Liver (tissue), 9 donors: ENCODE data around the gene CRABP2. TPM values are rescaled to one million over a fixed set of nuclear protein-coding genes. Genes with fewer than 3 reads are reported as not detected.

Experiments
- DNase-seq: peaks from one replicate; pipeline ENCODE4 v3.0.0-alpha.2; 2017; ENCODE audit warnings: low spot score
- H3K27ac ChIP-seq, 2 donors: one replicate each; pipeline ENCODE4 v1.7.0; 2013; ENCODE audit warnings: inconsistent platforms in 2 of 2, low read length in 2 of 2, control low read depth in 1 of 2, low read depth in 1 of 2, mild to moderate bottlenecking in 1 of 2
- H3K27me3 ChIP-seq, 4 donors: one replicate each; pipeline versions ENCODE4 v1.6.1 to v1.7.0; 2013; ENCODE audit warnings: low read length in 3 of 4, inconsistent platforms in 1 of 4, mild to moderate bottlenecking in 1 of 4, moderate library complexity in 1 of 4; ENCODE audit not compliant: control insufficient read depth in 4 of 4, insufficient read depth in 4 of 4
- H3K36me3 ChIP-seq, 4 donors: one replicate each; pipeline versions ENCODE4 v1.6.1 to v1.7.0; 2013; ENCODE audit warnings: low read length in 3 of 4, mild to moderate bottlenecking in 3 of 4, low read depth in 1 of 4, moderate library complexity in 1 of 4; ENCODE audit not compliant: control insufficient read depth in 4 of 4, insufficient read depth in 3 of 4
- H3K4me1 ChIP-seq, 4 donors: one replicate each; pipeline versions ENCODE4 v1.6.1 to v1.7.0; 2013; ENCODE audit warnings: low read length in 3 of 4, mild to moderate bottlenecking in 3 of 4, moderate library complexity in 1 of 4; ENCODE audit not compliant: control insufficient read depth in 4 of 4, insufficient read depth in 4 of 4
- H3K4me3 ChIP-seq, 3 donors: one replicate each; pipeline versions ENCODE4 v1.6.1 to v1.7.0; 2013; ENCODE audit warnings: low read length in 3 of 3, control low read depth in 1 of 3, low read depth in 1 of 3, mild to moderate bottlenecking in 1 of 3
- H3K9ac ChIP-seq, 2 donors: one replicate each; pipeline ENCODE4 v1.7.0; 2013; ENCODE audit warnings: low read length in 2 of 2, mild to moderate bottlenecking in 2 of 2, moderate library complexity in 2 of 2, control low read depth in 1 of 2, low read depth in 1 of 2
- H3K9me3 ChIP-seq, 4 donors: one replicate each; pipeline versions ENCODE4 v1.6.1 to v1.7.0; 2013; ENCODE audit warnings: low read length in 3 of 4; ENCODE audit not compliant: control insufficient read depth in 4 of 4
- CTCF ChIP-seq: fragments of 150-350 bp; IDR thresholded peaks from 2 replicates; pipeline ENCODE4 v1.5.1; 2017; ENCODE audit warnings: improper control_type of control experiment, low read depth, low read length; ENCODE audit not compliant: missing input control
- EGR1 ChIP-seq, 2 donors: IDR thresholded peaks; 2 replicates each; pipeline ENCODE4 v1.6.1; 2016 to 2018; ENCODE audit warnings: antibody characterized with exemption in 2 of 2, low read depth in 2 of 2
- FOXA1 ChIP-seq: IDR thresholded peaks from 2 replicates; pipeline ENCODE4 v1.6.1; 2016; ENCODE audit warnings: antibody characterized with exemption
- FOXA2 ChIP-seq: IDR thresholded peaks from 2 replicates; pipeline ENCODE4 v1.6.1; 2016; ENCODE audit warnings: antibody characterized with exemption
- GABPA ChIP-seq, 2 donors: IDR thresholded peaks in 1 of 2; conservative IDR thresholded peaks in 1 of 2; 2 replicates each; pipeline ENCODE4 v1.6.1; 2016; ENCODE audit warnings: antibody characterized with exemption in 2 of 2, mild to moderate bottlenecking in 1 of 2, moderate library complexity in 1 of 2
- HNF4A ChIP-seq, 2 donors: conservative IDR thresholded peaks; 2 replicates each; pipeline ENCODE4 v1.6.1; 2016; ENCODE audit warnings: antibody characterized with exemption in 2 of 2, mild to moderate bottlenecking in 2 of 2
- HNF4G ChIP-seq: IDR thresholded peaks from 2 replicates; pipeline ENCODE4 v1.6.1; 2016; ENCODE audit warnings: antibody characterized with exemption
- JUND ChIP-seq, 2 donors: IDR thresholded peaks; 2 replicates each; pipeline ENCODE4 v1.6.1; 2016; ENCODE audit warnings: antibody characterized with exemption in 2 of 2
- MAX ChIP-seq: IDR thresholded peaks from 2 replicates; pipeline ENCODE4 v1.6.1; 2016; ENCODE audit warnings: antibody characterized with exemption
- NR2F2 ChIP-seq: IDR thresholded peaks from 2 replicates; pipeline ENCODE4 v1.6.1; 2016; ENCODE audit warnings: antibody characterized with exemption
- RAD21 ChIP-seq, 2 donors: IDR thresholded peaks; 2 replicates each; pipeline ENCODE4 v1.6.1; 2016; ENCODE audit warnings: antibody characterized with exemption in 2 of 2, mild to moderate bottlenecking in 2 of 2
- REST ChIP-seq: IDR thresholded peaks from 2 replicates; pipeline ENCODE4 v1.6.1; 2016; ENCODE audit warnings: antibody characterized with exemption, mild to moderate bottlenecking
- RXRA ChIP-seq, 2 donors: IDR thresholded peaks; 2 replicates each; pipeline ENCODE4 v1.6.1; 2017 to 2018; ENCODE audit warnings: antibody characterized with exemption in 2 of 2, mild to moderate bottlenecking in 1 of 2
- SP1 ChIP-seq: IDR thresholded peaks from 2 replicates; pipeline ENCODE4 v1.6.1; 2018; ENCODE audit warnings: antibody characterized with exemption, mild to moderate bottlenecking
- TAF1 ChIP-seq: conservative IDR thresholded peaks from 2 replicates; pipeline ENCODE4 v1.6.1; 2016; ENCODE audit warnings: antibody characterized with exemption, mild to moderate bottlenecking
- YY1 ChIP-seq: IDR thresholded peaks from 2 replicates; pipeline ENCODE4 v1.6.1; 2016; ENCODE audit warnings: antibody characterized with exemption, mild to moderate bottlenecking
- ZBTB33 ChIP-seq: IDR thresholded peaks from 2 replicates; pipeline ENCODE4 v1.6.1; 2016; ENCODE audit warnings: antibody characterized with exemption
- WGBS: extraction: QIAGEN DNeasy Blood & Tissue Kit; methylation state at CpG from one replicate; pipeline ENCODE4 v1.1.7; 2013; 5-methylcytosine and 5-hydroxymethylcytosine counted together
- polyA plus RNA-seq, 2 donors: library from polyadenylated mRNA; stranded (reverse) in 1 of 2; unstranded in 1 of 2; fragments of 200-250 nt in 1 of 2; fragments of >200 nt in 1 of 2; fragmentation: Nextera tagmentation in 1 of 2; extraction: Ambion mirVana in 1 of 2; gene quantifications; one replicate each; pipeline versions ENCODE4 v1.2.1 to v1.2.3, GENCODE V29; 2013 to 2015
- total RNA-seq, 2 donors: library from RNA; depleted of rRNA; stranded (reverse); fragments of >200 nt; gene quantifications; one replicate each; pipeline ENCODE4 v1.2.3, GENCODE V29; 2014
- donor health status: healthy.
- donor health status: healthy.
- donor health status: healthy.
- donor health status: healthy.
- donor health status: healthy.

The CRABP2 gene
- total and polyA plus RNA-seq, 4 donors, result 0.14 to 0.22 TPM; not detected in 2

GRCh38 chr1:156660752-156661112, 44.7 kb downstream of the CRABP2 start:
- H3K27me3 ChIP-seq, result peaks cover 0 to 6% (median 4%) of the 10 kb centered on the region in 4 donors
- no peak for TF ChIP-seq FOXA1
- no peak for TF ChIP-seq SP1
- TF ChIP-seq GABPA (IDR thresholded peaks at IDR 0.05 in 1 of 2, conservative IDR thresholded peaks at IDR 0.05 in 1 of 2), result no peak
- no peak for TF ChIP-seq YY1
- TF ChIP-seq RXRA (IDR thresholded peaks at IDR 0.05), result no peak
- no peak for TF ChIP-seq TAF1
- no peak for TF ChIP-seq RAD21 (IDR thresholded peaks at IDR 0.05)
- no peak for TF ChIP-seq FOXA2
- TF ChIP-seq EGR1 (IDR thresholded peaks at IDR 0.05; ENCODE audit: low read depth in 2 of 2), result no peak
- TF ChIP-seq MAX, result no peak
- TF ChIP-seq JUND (IDR thresholded peaks at IDR 0.05), result no peak
- no peak for TF ChIP-seq REST
- no peak for TF ChIP-seq HNF4A (conservative IDR thresholded peaks at IDR 0.05)
- TF ChIP-seq HNF4G, result no peak
- TF ChIP-seq ZBTB33, result no peak
- TF ChIP-seq NR2F2, result no peak
- TF ChIP-seq CTCF, result no peak
- H3K9ac ChIP-seq, result no peak overlapping the region

More at GRCh38 chr1:156660752-156661112, 44.7 kb downstream of the CRABP2 start:
- 72% methylated on average over 2 of the region's 2 CpGs for WGBS
- DNase-seq, result no peak
- Histone ChIP-seq H3K36me3 (no peaks in the 10 kb centered on the region), H3K9me3 (no peaks in the 10 kb centered on the region), H3K27ac (peak overlapping the region; percentile 22 to 49), H3K4me1 (peaks cover 0 to 31% (median 19%) of the 10 kb centered on the region in 4 donors), H3K4me3 (no peak overlapping the region)
